Stimulated activated CD4-positive, alpha-beta T cell treated with anti-CD3 and anti-CD28 coated beads, Interleukin-12 subunit alpha, Interleukin-12 subunit beta, amount 100 ng/mL, for 4 hours (primary cell): Measurements from ENCODE around the gene RNU1-4.
"Not testable (repeated sequence)": the region's sequence is repeated elsewhere in the genome, so short reads cannot be mapped to it uniquely, and the experiment has no call there.

Experiments used
- DNase-seq: peaks from one replicate; pipeline ENCODE4 v3.0.0-alpha.2; 2020

Gene RNU1-4

DNA sequence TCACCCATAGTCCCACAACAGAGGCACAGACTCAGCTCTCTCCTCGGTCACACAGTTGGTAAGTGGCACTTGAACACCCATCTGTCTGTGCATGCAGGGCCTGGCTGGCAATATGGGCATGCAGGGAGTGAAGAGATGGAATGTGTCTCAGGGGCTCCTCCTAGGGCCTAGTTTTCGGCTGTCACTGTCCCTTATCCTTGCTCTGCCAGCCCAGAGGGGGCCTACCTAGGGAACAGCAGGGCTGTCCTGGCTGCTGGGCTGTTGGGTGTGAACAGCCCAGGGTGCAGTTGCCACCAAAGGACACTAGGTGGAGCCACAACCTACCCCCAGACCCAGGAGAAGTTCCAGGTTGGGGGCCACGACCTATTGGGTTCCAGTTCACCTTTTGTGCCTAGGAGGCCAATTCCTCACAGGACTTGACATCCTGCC is 30.6 kb upstream of the RNU1-4 start:
- DNase-seq: not testable (repeated sequence)

DNA sequence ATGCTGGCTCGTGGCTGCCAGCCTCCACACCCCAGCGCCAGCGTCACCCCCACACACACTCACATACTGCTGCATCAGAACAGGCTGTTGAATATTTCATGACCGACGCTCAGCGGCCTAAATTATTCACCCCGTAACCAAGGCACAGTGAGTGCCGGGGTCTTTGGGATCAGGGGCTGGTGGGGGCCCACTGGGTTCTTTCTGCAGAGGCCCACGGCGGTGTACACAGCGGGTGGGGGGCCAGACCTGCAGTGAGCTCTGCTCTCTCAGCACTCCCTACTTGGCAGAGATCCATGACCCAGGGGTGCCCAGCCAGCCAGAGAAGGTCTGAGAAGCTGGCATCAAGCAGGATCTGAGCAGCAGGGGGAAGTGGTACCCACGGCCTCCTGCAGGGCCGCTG is 29.7 kb upstream of the RNU1-4 start:
- DNase-seq: not testable (repeated sequence)

DNA sequence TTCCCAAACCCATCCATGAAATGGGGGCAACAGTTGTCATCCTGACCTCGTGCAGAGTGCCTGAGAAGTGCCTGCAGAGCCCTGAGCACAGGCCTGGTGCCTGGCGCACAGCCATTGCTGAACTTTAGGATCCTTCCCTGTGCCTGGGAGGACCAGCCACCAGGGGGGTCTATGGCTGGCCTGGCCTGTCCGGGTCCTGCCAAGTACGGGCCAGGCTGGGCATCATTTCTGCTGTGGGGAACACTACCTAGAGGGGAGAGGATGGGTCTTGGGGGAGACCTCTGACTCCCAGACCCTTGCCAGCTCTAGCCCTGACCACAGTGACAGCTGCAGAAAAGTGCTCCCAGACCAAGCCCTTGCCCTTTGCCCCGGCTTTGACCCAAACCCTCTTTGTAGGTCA is 28.2 kb upstream of the RNU1-4 start:
- DNase-seq: not testable (repeated sequence)

DNA sequence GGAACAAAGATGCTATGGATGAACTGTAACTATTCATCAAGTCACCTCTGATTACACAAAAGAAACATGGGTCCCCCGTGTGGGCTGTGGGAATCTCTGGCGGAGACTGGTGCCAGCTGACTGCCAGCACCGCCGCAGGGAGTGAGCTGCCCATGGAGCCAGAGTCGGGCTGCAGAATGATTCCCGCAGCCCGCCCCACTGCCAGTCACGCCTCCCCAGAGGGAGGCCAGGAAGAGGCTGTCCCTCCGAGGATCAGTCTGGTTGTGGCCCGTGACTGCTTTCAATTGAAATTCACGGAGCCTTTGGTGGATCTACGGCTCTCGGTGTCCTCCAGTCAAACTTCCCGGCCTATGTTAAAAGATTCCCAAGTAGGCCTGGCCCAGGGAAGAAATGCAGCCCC is 27.7 kb upstream of the RNU1-4 start:
- not testable (repeated sequence) for DNase-seq

DNA sequence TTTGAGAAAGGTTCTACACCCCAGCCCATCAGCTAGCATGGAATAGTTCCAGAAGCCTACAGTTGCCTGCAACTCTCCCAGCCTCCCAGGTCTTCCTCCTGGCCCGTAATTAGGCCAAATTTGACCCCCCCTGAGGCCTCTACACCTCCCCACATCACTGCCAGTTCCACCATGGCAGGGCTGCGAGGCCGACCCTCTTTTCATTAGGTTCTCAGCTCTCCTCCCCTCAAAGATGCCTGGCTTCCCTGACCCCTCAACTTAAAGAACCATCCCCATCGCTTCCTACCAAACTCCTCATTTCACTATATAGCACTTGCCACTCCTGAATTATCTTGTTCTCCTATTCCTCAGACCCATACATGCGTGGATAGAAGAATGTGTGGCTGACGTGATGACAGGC is 27.3 kb upstream of the RNU1-4 start:
- DNase-seq: not testable (repeated sequence)

DNA sequence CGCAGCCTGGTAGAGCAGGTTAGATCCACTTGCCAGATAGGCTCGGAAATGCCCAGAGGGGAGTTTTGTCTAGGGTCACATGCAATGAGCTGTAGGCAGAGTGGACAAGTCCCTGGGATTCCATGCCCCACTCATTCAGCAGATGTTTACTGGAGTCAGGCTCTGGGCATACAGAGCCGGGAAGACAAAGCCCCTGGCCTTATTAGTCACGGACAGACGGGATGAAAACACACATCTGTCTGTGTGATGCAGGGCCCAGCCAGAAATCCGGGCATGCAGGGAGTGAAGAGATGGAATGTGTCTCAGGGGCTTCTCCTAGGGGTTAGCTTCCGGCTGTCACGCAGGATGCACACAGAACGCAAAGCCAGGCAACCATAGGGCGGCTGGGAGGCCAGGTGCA is 26.8 kb upstream of the RNU1-4 start:
- not testable (repeated sequence) for DNase-seq

DNA sequence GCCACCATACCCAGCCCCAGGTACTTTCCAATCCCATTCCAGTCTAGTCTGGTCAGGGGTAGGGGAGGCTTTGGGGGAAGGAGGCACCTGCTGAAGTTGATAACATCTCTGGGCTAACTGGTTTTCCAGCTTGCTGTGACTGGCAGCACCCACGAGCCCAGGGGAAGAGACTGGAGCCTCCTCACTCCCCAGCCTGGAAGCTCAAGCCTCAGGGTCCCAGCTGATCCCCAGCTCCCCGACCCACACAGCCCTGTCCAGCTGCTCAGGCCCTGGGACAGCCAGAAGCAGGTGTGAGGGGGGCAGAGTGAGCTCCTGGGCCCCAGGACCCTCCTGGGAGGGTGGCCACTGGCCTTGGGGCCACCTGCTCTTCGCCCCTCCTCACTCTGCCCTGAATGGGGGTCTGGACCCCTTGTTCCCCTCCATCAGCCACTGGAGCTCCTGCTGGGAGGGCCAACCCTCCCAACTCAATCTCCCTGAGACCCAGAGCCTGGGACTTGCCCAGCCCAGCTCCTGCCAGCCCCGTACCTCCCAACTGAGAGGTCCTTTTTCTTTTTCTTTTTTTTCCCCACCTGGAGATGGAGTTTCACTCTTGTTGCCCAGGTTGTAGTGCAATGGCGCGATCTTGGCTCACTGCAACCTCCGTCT is 23.5 kb upstream of the RNU1-4 start:
- DNase-seq: no peak

DNA sequence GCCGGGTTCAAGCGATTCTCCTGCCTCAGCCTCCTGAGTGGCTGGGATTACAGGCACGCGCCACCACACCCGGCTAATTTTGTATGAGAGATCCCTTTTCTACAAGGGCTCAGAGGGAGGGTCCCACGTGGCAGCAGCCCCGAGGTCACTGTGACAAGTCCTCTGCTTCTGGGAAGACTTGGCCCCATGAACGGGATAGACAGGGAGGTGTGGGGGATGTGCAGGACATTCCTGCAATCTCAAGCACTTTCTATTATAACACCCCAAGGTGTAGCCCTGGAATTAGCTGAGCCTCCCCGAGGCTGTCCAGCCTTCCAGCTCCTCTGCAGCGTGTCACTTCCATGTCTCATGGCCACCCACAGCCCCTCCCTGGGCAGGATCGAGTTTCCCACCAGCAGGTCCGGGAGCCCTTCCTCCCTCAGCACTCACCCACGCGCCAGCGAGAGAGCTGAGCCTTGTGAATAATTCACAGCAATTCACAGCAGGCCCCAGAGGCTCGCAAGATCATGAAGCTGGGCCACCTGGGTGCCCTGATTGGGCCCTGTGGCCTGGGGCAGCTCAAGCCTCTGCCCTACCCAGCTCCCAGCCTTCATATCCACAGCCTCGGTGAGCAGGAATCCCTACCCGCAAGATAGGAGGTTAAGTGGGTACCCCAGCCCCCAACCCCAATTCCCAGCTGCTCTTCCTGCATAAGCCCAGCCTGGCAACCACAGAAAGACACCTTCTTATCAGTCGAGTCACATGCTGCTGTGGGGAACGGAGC is 22.8 kb upstream of the RNU1-4 start:
- DNase-seq: no peak

DNA sequence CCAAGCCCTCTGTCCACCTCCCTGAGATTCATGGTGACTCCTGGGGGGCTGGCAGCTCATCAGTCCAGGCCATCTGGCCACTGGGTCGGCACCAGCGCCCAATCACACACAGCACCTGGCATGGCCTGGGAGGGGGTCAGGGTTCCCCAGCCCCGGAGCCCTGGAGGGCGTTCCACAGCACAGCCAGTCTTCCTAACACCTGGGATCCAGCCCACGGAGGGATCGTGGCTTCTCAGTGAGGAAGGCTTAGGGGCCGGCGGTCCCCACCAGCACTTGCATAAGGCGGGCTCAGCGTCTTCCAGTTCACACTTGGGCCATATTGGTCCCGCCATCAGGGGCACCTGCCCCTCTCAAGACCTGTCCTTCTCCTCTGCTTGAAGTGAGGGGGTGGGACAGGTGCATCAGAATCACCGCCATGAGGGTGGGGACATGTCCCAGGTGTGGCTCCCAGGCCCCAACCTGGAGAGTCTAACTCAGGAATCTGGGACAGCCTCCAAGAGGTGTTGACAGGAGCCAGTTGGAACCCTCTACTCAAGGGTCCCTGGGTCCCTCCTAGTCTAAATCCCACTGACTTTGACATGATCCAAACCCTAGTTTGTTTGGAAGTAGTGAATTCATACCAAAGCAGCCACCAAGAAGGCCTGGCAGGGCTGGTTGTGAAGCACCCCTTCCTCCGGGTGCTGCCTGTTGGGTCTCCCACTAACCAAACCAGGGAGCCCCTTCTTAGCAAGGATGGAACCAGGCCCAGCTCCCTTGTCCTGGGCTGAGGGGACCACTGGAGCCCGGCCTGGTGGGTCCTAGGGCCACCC is 22.0 kb upstream of the RNU1-4 start:
- not testable (repeated sequence) for DNase-seq

DNA sequence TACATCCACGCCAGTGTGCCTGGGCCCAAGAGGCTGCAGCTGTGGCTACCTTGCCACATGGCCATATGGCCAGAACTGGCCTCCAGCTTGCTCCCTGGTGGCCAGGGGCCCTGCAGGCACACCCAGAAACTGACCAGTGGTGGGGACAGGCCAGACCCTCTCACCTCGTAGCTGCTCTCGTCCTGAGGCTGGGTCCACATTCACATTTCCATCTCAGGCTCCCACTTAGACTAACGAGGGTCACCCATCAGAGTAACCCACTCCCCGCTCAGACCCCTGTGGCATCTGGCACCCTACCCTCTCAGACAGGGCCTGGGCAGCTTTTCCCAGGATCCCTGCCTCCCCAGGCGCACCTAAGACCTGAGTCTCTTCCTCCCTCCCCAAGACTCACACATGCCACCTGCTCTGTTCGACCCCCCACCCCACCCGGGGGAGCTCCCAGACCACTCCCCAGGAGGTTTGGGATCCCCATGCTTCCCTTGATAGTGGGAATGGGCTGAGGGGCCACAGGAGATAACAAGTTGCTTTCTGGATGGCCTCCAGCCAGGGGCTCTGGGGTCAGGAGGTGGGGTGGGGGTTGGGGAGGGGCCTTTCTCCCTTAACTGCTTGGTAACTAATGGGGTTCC is 21.3 kb upstream of the RNU1-4 start:
- DNase-seq: no peak

DNA sequence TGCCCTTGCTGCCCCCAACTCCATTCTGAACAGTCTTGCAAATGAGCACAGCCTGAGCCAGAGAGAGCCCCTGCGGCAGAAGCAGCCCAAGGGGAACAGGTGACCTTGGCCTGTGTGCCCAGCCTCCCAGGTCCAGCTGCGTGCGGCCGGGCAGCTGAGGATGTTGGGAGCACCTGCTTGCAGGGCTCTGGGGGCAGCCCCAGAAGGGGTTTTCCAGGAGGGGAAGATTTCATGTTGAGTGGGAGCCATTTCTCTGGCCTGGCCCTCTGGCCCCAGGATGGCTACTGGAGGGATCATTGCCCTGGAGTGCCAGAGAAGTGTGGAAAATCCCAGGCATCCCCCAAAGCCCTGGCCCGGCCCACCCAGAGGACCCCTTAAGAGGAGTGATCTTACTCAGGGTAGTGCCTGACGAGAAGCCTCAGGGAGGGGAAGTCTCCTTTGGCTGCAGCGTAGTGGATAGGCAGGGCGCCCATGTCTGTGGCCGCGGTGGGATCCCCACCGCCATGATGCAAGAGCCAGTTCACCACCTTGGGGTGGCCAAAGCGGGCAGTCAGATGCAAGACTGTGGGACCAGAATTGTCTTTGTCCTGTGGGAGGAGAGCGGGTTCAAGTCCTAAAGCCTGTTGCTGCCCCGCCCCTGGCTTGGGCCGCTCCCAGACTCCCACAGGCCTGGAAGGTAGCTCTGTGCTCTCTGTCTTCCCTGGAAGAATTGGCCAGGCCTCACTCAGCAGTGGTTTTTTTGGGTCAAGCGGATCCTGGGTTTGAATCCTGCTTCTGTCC is 20.6 kb upstream of the RNU1-4 start:
- no peak for DNase-seq

DNA sequence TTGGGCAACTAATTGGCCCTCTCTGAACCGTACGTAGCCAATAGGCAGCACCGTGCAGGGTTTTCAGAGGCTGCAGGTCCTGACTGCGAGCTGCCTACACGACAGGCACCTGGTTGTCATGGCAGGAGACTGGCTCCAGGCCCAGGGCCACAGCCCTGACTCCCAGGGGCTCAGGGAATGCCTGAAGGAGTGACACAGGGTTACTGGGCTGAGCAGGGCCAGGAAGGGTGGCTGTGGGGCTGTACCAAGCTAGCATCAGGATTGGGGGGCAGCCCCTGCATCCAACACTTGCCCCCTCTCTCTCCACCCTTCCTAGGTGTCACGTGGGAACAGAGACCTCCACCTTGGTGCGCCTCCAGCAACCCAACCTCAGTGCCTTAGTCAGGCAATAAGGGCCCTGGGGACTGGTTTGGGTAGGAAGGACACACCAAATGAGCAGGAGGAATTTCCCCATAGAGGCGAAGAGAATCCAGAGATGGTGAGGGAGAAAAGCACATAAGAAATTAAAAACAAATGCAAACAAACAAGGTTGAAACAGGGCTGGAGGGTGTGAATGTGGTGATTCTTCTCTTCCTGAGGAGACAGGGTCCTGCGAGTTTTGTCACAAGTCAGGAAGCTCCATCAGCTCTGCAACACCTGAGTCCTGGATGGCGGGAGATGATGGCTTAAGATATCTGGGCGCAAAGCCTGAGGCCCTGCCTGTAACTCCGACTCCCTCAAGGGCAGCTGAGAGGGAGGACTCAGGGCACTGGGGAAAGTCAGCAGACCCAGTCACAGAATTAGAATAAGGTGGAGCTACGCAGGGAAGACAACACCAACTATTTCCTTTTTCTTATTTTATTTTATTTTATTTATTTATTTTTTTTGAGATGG is 19.7 kb upstream of the RNU1-4 start:
- no peak for DNase-seq

DNA sequence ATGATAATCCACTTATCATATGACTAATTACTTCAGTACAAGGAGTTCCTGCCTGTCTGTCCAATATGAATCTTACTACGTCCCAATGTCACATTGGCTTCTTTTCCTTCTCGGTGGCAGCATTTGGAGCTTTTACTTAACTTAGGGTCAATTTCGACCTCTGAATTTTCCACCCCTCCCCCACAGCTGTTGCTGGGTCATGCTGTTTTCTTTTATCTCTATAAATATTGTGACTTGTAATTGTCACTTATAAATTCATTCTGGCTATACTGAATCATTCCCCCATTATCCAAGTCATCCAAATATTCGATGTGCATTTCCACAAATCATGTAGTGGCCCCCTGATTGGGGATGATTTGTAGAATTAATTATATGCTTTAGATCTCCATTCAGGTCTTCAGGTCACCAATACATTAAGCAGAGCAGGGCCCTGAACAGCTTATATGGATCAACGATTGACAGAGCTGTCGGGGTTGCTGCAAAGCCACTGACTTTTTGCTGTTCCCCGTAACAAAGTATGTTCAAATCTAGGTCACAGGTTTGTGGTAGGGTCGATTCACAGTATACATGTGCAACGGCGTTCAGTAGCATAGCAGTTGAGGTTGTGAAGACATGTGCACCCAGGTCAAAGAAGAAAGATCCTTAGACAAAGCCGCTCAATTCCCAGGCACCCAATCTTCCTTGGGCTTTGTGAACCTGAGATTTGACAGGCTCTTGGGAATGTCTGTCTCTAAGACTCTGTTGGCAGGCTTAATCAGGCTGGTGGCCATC is 18.3 kb upstream of the RNU1-4 start:
- DNase-seq: no peak

DNA sequence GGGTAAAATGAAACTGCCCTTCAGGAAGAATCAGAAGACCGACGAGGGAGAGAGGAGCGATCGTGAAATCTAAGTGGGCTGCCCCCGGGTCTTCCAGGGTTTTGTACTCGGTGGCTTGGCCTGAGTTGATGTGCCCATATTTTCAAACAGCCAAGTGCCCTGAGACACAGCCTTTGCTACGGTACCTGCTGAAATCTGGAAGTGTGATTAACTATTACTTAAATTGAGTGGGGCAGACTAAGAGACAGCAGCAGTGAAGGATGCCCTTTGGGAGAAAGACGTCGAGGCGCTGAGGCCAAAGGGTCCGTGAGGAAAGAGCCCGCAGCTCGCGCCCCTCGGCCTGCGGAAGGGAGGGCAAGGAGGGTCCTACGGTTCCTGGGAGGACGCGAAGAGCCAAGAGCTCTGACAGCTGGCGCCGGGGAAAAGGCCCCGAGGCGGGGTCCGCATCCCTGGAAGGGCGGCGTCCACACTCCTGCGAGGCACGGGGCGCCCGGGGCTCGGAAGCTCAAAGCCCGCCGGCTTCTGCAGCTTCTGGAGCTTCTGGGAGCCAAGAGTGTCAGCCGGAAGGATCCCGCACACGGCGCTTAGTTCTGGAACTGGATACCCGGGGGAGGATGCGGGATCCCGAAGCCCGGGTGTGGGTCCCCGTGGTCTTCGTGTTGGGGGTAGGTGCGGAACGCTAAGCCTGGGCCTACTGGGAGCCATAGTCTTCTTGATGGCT is 15.4 kb upstream of the RNU1-4 start:
- no peak for DNase-seq

DNA sequence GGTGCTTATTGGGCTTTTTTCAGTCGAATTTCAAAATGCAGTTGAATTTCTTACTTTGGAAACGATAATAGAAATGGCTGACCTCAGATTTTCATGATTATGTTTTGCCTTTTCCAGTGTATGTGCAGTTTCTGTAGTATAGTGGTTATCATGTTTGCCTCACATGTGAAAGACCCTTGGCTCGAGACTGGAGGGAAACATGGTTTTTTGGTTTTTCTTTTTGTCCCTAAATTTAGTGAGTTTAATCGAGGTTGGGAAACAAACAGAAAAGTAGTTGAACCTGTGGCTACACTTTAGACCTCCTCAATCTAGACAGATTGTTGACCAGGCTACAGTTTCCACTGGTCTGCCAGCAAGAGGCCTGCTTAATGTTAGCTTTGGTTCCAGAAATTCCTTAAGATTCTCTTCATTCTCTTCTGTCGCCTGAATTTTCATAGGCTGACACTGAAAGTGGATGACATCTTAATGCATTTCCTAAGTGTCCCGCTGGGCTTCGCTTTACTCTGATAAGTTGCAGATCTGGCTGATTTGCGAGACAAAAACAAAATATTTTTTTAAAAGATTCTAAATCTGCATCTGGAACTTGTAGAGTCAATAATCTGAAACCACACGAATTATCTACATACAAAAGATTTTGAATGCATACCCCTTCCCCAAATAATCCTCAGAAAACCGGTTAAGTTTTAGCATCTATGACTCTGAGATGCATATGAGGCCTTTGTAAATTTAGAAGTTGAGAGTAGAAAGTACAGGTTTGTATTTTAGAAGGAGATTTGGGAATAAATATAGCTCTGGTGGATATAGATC is 14.7 kb upstream of the RNU1-4 start:
- not testable (repeated sequence) for DNase-seq

DNA sequence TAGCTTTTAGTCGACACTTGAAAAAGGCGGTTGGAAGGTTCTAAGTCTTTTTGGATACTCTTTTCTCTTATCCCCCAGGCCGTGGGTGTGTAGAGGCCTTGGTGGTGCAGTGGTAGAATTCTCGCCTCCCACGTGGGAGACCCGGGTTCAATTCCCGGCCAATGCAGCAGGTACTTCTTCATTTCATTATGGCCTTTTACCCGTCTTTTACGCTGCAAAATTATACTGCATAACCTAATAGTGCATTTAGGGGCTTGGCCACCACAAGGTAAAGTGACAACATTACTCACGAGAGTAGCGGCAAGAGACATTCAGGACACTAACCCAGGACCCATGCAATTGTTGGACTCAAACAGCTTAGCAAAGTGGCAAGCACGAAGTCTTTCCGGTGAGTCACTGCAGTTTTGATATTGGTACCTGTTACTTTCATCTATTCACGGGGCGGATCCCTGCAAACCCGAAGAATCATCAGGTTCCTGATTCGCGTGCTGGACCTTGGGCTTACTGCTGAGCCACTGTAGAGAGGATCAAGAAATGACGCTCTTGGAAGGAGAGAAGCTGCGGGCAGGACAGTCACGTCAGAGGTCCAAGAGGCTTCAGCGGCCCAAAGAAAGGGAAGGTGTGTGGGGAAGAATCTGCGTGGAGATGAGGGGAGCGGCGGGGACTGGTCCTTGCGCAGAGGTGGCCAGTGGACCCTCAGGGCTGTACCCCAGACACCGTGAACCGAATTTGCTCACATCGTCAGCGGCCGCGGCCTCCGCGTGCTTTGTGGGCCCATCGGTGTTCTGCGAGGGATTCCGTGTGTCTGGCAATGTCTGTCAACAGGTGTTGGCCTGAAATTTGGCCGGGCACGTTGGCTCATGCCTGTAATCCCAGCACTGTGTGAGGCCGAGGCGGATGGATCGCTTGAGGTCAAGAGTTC is 12.9 kb upstream of the RNU1-4 start:
- DNase-seq: peak; percentile 24

DNA sequence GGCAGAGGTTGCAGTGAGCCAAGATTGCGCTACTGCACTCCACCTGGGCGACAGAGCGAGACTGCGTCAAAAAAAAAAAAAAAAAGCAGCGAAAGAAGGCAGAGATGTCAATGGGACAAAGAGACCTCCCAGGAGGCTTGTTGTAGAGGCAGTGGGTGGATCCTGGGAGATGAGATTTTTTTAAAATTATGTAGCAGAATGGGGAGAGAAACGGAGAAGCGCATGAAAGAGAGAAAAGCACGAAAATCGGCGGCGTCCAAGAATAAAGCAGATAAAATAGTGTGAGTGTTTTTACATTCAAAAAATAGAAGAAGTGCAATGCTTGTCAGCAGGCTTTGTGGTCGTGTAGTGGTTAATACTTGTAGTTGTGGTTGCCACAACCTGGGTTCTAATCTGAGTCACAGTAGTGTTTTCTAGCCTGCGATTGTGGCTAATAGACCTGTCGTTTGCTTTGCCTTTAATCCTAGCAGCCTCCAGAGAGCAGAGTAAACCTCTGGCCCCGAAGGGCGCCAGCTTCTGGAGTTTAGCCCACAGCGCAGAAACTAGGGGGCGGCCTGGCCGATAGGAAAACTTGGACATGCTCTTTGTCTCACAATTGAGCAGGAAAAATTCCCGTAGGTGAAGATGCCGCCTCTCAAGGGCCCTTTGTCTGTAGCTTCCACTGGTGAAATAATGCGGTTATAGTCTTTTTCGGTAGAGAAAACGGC is 11.9 kb upstream of the RNU1-4 start:
- DNase-seq: not testable (repeated sequence)
